HG02840 (cell line): ENCODE results near the gene SLC6A2.

Experiments
- ATAC-seq: cut with Tn5 transposase; IDR thresholded peaks from one replicate; pipeline ENCODE4 v1.9.1; 2021; ENCODE audit warnings: mild to moderate bottlenecking, moderate library complexity, moderate number of reproducible peaks; ENCODE audit not compliant: unreplicated experiment, low FRiP score

The SLC6A2 gene

GRCh38 chr16:55645986-55646385 lies 9.8 kb upstream of the SLC6A2 start:
- no peak for ATAC-seq

- ATAC-seq = no peak
Observed at GRCh38 chr16:55647343-55647742, 8.4 kb upstream of the SLC6A2 start.

GRCh38 chr16:55647798-55648197 lies 8.0 kb upstream of the SLC6A2 start:
- no peak for ATAC-seq

- ATAC-seq = no peak
Observed at GRCh38 chr16:55651841-55652824, 3.7 kb upstream of the SLC6A2 start.

GRCh38 chr16:55653106-55653505 lies 2.7 kb upstream of the SLC6A2 start:
- ATAC-seq = no peak

- ATAC-seq = no peak
Observed at GRCh38 chr16:55655381-55655896, 349 bp upstream of the SLC6A2 start.

- no peak for ATAC-seq
Observed at GRCh38 chr16:55656691-55657092, 904 bp downstream of the SLC6A2 start.

- ATAC-seq = no peak
Observed at GRCh38 chr16:55657616-55658015, 1.8 kb downstream of the SLC6A2 start.

- no peak for ATAC-seq
Observed at GRCh38 chr16:55658898-55659420, 3.2 kb downstream of the SLC6A2 start.

GRCh38 chr16:55660026-55660425 lies 4.2 kb downstream of the SLC6A2 start:
- no peak for ATAC-seq

GRCh38 chr16:55660828-55661227 lies 5.0 kb downstream of the SLC6A2 start:
- no peak for ATAC-seq

GRCh38 chr16:55661941-55662643 lies 6.3 kb downstream of the SLC6A2 start:
- no peak for ATAC-seq

- no peak for ATAC-seq
Observed at GRCh38 chr16:55662644-55663031, 6.8 kb downstream of the SLC6A2 start.

GRCh38 chr16:55663225-55663624 lies 7.4 kb downstream of the SLC6A2 start:
- no peak for ATAC-seq

- no peak for ATAC-seq
Observed at GRCh38 chr16:55663765-55664677, 8.2 kb downstream of the SLC6A2 start.

- ATAC-seq = no peak
Observed at GRCh38 chr16:55664786-55665407, 9.1 kb downstream of the SLC6A2 start.

- no peak for ATAC-seq
Observed at GRCh38 chr16:55665511-55665910, 9.7 kb downstream of the SLC6A2 start.

- no peak for ATAC-seq
Observed at GRCh38 chr16:55666012-55666411, 10.2 kb downstream of the SLC6A2 start.

- ATAC-seq = no peak
Observed at GRCh38 chr16:55667753-55668152, 12.0 kb downstream of the SLC6A2 start.
